Psoas muscle (tissue), 8 donors: Measurements from ENCODE around the gene CAMTA1. TPM values are rescaled to one million over a fixed set of nuclear protein-coding genes. Genes with fewer than 3 reads are reported as not detected.

Experiments used
- ATAC-seq, 4 donors: fragments of 200-7000 bp; cut with Tn5 transposase; one replicate each; pipeline ENCODE4 v1.9.1; 2020; ENCODE audit warnings: moderate library complexity in 3 of 4, mild to moderate bottlenecking in 2 of 4
- DNase-seq, 2 donors: peaks; one replicate each; pipeline ENCODE4 v3.0.0-alpha.2; 2020
- H3K27ac ChIP-seq: fragments of 200-600 bp; one replicate; pipeline ENCODE4 v1.8.0; 2022
- H3K27me3 ChIP-seq, 3 donors: fragments of 200-600 bp in 1 of 3; one replicate each; pipeline versions ENCODE4 v1.6.1 to v1.8.0; 2013 to 2022; ENCODE audit warnings: low read length in 2 of 3, mild to moderate bottlenecking in 2 of 3, moderate library complexity in 1 of 3; ENCODE audit not compliant: insufficient read depth in 3 of 3
- H3K36me3 ChIP-seq, 2 donors: fragments of 200-600 bp in 1 of 2; one replicate each; pipeline versions ENCODE4 v1.6.1 to v1.8.0; 2013 to 2022; ENCODE audit warnings: low read depth in 1 of 2, mild to moderate bottlenecking in 1 of 2, moderate library complexity in 1 of 2; ENCODE audit not compliant: insufficient read depth in 1 of 2
- H3K4me1 ChIP-seq: fragments of 200-600 bp; one replicate; pipeline ENCODE4 v1.8.0; 2022
- H3K4me3 ChIP-seq: fragments of 200-600 bp; one replicate; pipeline ENCODE4 v1.8.0; 2022; ENCODE audit warnings: mild to moderate bottlenecking
- H3K9me3 ChIP-seq: fragments of 200-600 bp; one replicate; pipeline ENCODE4 v1.8.0; 2022
- CTCF ChIP-seq: fragments of 200-600 bp; IDR thresholded peaks from one replicate; pipeline ENCODE4 v1.8.0; 2022; ENCODE audit warnings: antibody characterized with exemption
- WGBS, 3 donors: extraction: QIAGEN DNeasy Blood & Tissue Kit; methylation state at CpG; one replicate each; pipeline versions ENCODE4 v1.1.6 to v1.1.7; 2013; 5-methylcytosine and 5-hydroxymethylcytosine counted together
- intact Hi-C, 2 donors: fragments of 100-400 bp; cut with DNase I; formaldehyde crosslinking; loops; one replicate each; pipeline versions ENCODE4 v1.11.0 to v1.14.2; 2022
- polyA plus RNA-seq, 3 donors: library from polyadenylated mRNA; stranded (reverse); fragments of 200-250 nt; gene quantifications; one replicate each; pipeline ENCODE4 v1.2.3, GENCODE V29; 2013
- total RNA-seq, 4 donors: library from RNA; stranded (reverse); fragmentation: NEBNext Ultra II Directional in 2 of 4; extraction: Animal tissue kit (Norgen Biotek cat#: 25700) in 2 of 4; gene quantifications; one replicate each; pipeline versions ENCODE4 v1.2.1 to v1.2.4, GENCODE V29; 2021 to 2023
- donor health status: healthy with polysubstance abuse.
- donor health status: DM: no; HTN: no; CAD: no; lungs with moderate emphysema.
- donor health status: Bipolar disorder and iron deficiency.
- donor health status: healthy.
- donor health status: DM: yes; HTN: yes; CAD: no.
- donor health status: DM: no; HTN: no; CAD: no.
- donor health status: DM: no; HTN: no; CAD: no.
- donor health status: DM: yes; HTN: yes; CAD: no.

CAMTA1 gene
- total and polyA plus RNA-seq, 7 donors = 64.6 to 206 (median 76.5) TPM

GRCh38 chr1:7592120-7592798, 807.0 kb downstream of the CAMTA1 start:
- H3K36me3 ChIP-seq = no peaks in the 10 kb centered on the region
- no peaks in the 10 kb centered on the region for H3K9me3 ChIP-seq
- no peaks in the 10 kb centered on the region for H3K27me3 ChIP-seq
- DNase-seq (no peak), ATAC-seq (no peak)
- H3K27ac ChIP-seq = no peak overlapping the region
- H3K4me3 ChIP-seq = no peak overlapping the region
- 88 to 90% (median 90%) methylated on average over 14 of the region's 14 CpGs for WGBS, 3 donors
- no peaks in the 10 kb centered on the region for H3K4me1 ChIP-seq
- TF ChIP-seq CTCF = no peak
- intact Hi-C loops = no loop called here

GRCh38 chr1:7594002-7594713, 808.9 kb downstream of the CAMTA1 start:
- intact Hi-C loops = no loop called here
- Histone ChIP-seq H3K36me3 (no peaks in the 10 kb centered on the region), H3K4me3 (no peak overlapping the region), H3K9me3 (no peaks in the 10 kb centered on the region), H3K27me3 (no peaks in the 10 kb centered on the region), H3K27ac (no peak overlapping the region), H3K4me1 (no peaks in the 10 kb centered on the region)
- TF ChIP-seq CTCF = no peak
- ATAC-seq = no peak
- WGBS, 3 donors = 54 to 68% (median 63%) methylated on average over 5 of the region's 5 CpGs
- no peak for DNase-seq

- TF ChIP-seq CTCF = no peak
- WGBS, 3 donors = 82 to 84% (median 83%) methylated on average over 13 of the region's 13 CpGs
Observed at GRCh38 chr1:7594714-7595295, 809.6 kb downstream of the CAMTA1 start.

GRCh38 chr1:7595336-7595735, 810.1 kb downstream of the CAMTA1 start:
- DNase-seq (no peak), ATAC-seq (no peak)
- no peak for TF ChIP-seq CTCF
- Histone ChIP-seq H3K36me3 (no peaks in the 10 kb centered on the region), H3K27me3 (no peaks in the 10 kb centered on the region), H3K9me3 (no peaks in the 10 kb centered on the region), H3K4me3 (no peak overlapping the region), H3K27ac (no peak overlapping the region), H3K4me1 (no peaks in the 10 kb centered on the region)
- intact Hi-C loops = no loop called here
- 53 to 67% (median 62%) methylated on average over 8 of the region's 8 CpGs for WGBS, 3 donors

More at GRCh38 chr1:7594714-7595295, 809.6 kb downstream of the CAMTA1 start:
- H3K4me3 ChIP-seq = no peak overlapping the region
- no peaks in the 10 kb centered on the region for H3K36me3 ChIP-seq
- H3K27ac ChIP-seq = no peak overlapping the region
- ATAC-seq (no peak), DNase-seq (no peak)
- H3K27me3 ChIP-seq = no peaks in the 10 kb centered on the region
- no peaks in the 10 kb centered on the region for H3K4me1 ChIP-seq
- no peaks in the 10 kb centered on the region for H3K9me3 ChIP-seq
- intact Hi-C loops = no loop called here
